Stimulated activated CD4-positive, alpha-beta T cell treated with anti-CD3 and anti-CD28 coated beads, Interleukin-2, amount 100 ng/mL, for 4 hours (primary cell): ENCODE results near the gene TTC27.
"Not testable (repeated sequence)": the region's sequence is repeated elsewhere in the genome, so short reads cannot be mapped to it uniquely, and the experiment has no call there.

ENCODE experiments used
- DNase-seq: peaks from one replicate; pipeline ENCODE4 v3.0.0-alpha.2; 2020; ENCODE audit warnings: low read depth

TTC27 gene

DNA sequence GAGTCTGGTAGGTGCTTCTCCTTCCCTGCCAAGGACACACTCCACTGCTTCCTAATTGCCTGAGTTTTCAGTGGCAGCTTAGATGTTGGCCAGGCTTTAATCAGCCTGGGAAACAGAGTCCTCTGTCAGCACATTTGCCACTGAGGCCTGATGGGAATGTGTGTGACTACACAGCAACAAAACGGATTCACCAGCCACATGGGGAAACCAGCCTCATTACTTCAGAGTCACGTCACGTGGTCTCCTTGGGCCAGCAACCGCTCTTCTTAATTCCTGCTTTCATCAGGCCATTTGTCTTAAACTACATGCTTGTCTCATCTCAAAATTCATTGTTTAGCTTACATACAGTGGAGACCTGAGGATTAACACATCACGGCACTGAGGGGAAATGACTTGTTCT, 225.0 kb downstream of the TTC27 start:
- DNase-seq = no peak

DNA sequence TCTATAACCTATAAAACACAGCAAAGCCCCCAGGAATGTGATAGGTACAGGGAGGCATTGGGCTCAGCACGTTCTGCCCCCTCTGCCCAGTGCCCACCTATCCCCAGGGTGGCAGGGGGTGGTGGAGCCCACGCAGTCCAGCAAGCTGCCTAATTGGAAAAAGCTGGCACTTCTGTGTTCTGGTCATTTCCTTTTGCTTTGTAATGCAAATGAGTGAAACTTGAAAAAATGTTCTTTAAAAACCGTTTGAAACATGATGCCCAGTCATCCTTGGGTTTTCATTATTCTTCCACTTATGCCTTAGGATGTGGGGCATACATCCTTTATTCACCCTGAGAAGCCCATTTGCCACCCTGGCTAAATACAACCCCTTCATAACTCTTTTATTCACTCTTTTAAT, 229.0 kb downstream of the TTC27 start:
- DNase-seq = no peak

DNA sequence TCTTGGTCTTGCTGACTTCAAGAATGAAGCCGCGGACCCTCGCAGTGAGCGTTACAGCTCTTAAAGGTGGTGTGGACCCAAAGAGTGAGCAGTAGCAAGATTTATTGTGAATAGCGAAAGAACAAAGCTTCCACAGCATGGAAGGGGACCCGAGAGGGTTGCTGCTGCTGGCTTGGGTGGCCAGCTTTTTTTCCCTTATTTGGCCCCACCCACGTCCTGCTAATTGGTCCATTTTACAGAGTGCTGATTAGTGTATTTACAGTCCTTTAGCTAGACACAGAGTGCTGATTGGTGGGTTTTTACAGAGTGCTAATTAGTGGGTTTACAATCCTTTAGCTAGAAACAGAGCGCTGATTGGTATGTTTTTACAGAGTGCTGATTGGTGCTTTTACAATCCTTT, 230.9 kb downstream of the TTC27 start:
- no peak for DNase-seq

DNA sequence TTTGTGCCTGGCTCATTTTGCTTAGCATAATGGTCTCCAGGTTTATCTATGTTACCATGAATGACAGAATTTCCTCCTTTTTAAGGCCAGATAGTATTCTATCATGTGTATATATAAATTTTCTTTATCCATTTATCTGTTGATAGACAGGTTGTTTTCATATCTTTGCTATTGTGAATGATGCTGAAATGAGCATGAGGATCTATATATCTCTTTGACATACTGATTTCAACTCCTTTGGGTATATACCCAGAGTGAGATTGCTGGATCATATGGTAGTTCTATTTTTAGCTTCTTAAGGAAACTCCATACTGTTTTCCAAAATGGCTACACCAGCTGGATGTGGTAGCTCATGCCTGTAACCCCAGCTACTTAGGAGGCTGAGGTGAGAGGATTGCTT, 232.5 kb downstream of the TTC27 start:
- DNase-seq = no peak

DNA sequence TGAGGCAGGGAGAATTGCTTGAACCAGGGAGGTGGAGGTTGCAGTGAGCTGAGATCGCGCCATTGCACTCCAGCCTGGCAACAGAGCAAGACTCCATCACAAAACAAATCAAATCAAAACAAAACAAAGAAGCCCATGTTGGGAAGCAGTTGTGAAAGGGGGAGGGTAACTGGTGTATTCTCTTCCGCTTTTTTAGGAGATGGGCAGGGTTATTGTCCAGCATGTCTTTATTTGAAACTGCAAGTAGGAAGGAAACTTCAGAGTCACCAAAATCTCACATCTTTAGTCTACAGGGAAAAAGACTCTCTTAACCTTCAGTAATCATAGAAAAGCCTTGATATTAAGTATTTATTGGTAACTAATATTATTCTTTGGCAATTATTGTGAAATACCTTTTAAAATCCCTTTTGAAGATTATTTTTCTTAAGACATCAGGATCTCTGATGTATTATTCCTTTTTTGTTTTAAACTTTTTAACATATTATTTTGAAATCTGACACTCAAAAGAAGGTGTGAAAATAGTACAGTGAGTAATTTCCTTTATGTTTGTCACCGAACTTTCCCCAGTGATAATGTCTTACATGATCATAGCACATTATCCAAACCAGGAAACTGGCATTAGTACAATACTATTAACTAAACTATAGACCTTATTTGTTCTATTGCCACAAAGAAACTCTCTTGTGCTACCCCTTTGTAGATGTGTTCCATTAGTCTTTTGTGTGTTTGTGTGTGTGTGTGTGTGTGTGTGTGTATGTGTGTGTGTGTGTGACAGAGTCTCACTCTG, 234.6 kb downstream of the TTC27 start:
- no peak for DNase-seq

DNA sequence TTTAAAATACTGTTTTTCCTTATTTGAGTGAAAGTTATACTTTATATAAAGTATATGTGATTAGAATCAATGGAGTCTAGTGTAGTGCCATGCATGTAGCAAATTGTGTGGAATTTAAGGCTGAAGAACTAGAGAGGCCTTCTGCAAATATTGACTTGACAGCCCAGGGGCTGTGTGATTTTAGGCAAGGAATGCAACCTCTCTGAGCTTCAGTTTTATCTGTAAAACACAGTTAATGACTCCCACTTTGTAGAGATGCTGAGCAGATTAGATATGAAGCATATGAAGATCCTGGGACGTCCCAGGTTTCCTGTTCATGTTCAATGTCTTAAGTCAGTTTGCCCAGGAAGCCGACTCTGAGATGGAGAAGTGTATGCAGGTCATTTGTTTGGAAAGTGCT, 235.5 kb downstream of the TTC27 start:
- DNase-seq = no peak

DNA sequence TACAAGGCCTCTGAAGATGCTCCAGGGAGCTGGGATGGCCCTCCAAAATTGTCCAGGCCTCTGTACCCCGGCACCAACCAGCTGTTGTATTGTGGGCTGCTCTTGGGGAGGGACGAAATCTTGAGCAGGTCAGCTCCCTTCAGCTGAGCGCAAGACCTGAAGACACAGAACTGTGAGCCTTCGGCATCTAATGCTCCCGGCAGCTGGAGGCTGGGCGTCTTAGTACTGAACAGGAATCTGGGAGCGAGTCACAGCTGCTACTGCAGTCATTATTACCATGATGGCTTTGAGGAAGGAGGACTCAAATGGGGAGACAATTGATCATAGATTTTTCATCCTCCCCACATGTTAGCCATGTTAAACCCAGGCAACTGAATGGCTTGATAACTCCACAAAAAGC, 236.0 kb downstream of the TTC27 start:
- DNase-seq = no peak

DNA sequence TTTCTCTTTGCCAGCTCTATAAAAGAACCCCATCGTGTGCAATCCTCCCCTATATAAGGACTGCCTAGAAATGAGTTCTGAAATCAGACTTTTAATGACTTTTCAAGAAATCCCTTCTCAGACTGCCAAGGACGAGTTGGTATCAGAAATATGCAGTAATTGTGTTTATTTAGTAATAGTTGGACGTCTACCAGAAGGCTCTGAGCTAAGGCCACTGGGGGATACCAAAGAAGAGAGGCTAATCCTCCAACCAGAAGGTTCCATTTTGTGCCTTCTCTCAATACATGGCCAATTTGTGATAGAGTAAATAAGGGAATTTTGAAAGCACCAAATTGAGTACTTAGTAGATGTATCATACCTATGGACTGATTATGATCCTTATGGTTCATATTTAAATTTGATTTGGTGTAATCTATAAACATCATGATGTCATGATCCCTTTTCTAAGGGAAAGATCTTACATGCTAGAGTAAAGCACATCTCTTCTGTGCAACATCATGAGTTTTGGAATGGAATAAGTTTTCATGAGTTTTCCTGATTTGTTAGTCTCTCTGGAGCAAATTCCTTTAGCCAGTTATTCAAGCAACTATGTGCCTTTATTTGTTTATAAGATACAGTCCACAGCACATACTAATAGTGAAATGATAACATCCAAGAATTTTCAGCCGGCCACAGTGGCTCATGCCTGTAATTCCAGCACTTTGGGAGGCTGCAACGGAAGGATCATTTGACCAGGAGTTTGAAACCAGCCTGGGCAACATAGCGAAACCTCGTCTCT, 236.7 kb downstream of the TTC27 start:
- no peak for DNase-seq

DNA sequence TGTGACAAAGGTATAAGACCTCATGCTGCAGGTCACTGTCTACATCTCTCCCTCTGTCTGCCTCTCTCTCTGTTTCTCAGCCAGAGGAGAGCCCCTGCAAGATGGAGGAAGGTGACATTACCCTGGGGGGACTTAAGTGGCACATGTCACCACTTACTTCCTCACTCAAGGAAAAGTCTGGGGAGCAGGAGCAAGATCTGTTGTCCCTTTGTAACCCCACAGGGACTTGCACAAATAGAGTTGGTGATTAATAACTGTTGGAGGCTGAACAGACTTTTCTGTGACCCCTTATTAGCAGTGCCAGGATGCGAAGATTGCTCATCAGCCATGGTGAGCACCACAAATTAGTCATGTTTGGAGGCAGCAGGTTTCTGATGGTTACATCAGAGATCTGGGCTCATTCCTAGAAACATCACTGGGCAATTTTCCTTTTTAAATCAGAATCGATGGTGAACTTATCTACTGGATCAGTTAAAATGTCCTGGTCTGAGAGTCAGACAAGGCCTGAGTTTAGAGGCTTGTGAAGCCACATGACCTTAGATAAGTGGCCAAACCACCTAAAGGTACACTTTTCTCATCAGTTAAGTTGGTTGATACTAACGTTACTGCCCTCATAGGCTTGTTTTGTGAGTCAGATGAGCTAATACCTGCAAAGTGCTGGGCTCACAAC, 237.7 kb downstream of the TTC27 start:
- DNase-seq = no peak

DNA sequence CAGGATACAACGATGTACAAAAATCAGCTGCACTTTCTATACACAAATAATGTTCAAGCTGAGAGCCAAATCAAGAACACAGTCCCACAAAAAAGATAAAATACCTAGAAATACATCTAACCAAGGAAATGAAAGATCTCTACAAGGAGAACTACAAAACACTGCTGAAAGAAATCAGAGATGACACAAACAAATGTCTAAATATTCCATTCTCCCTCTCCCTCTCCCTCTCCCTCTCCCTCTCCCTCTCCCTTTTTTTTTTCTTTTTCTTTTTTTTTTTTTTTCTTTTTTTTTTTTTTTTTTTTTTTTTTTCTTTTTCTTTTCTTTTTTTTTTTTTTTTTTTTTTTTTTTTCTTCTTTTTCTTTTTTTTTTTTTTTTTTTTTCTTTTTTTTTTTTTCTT, 238.6 kb downstream of the TTC27 start:
- not testable (repeated sequence) for DNase-seq
